HepG2 (cell line): ENCODE results near the gene BSG. TPM values are rescaled to one million over a fixed set of nuclear protein-coding genes. Genes with fewer than 3 reads are reported as not detected.

Experiments used
- AGO1 ChIP-seq: fragments of 200-400 bp; formaldehyde crosslinking; IDR thresholded peaks from 2 replicates; pipeline ENCODE4 v1.6.1; 2017; ENCODE audit warnings: mild to moderate bottlenecking, low read depth, low read length, moderate library complexity; ENCODE audit not compliant: poor library complexity, severe bottlenecking
- AGO2 ChIP-seq: fragments of 200-400 bp; formaldehyde crosslinking; optimal IDR thresholded peaks from 2 replicates; pipeline ENCODE3; 2017; ENCODE audit warnings: mild to moderate bottlenecking, low read depth, low read length, moderate library complexity
- ELF4 ChIP-seq: sonication (generic); formaldehyde crosslinking; IDR thresholded peaks from 2 replicates; pipeline ENCODE4 v1.5.0; 2020; ENCODE audit warnings: missing genetic modification reagents, mild to moderate bottlenecking, moderate library complexity, borderline replicate concordance
- NCOA1 ChIP-seq: sonication (generic); formaldehyde crosslinking; IDR thresholded peaks from 2 replicates; pipeline ENCODE4 v1.9.0; 2021; ENCODE audit warnings: missing genetic modification reagents
- NCOA5 ChIP-seq: sonication (generic); formaldehyde crosslinking; IDR thresholded peaks from 2 replicates; pipeline ENCODE4 v1.4.0; 2020; ENCODE audit warnings: missing genetic modification reagents
- PRPF4 ChIP-seq: fragments of 200-400 bp; formaldehyde crosslinking; IDR thresholded peaks from 2 replicates; pipeline ENCODE4 v1.6.1; 2016; ENCODE audit warnings: low read length, low read depth; ENCODE audit not compliant: poor library complexity, severe bottlenecking
- SMYD3 ChIP-seq: sonication (generic); formaldehyde crosslinking; IDR thresholded peaks from 2 replicates; pipeline ENCODE4 v1.8.1; 2023; ENCODE audit warnings: mild to moderate bottlenecking, missing genetic modification reagents
- ZFYVE20 ChIP-seq: sonication (generic); formaldehyde crosslinking; IDR thresholded peaks from 2 replicates; pipeline ENCODE4 v1.8.0; 2023; ENCODE audit warnings: low read depth, mild to moderate bottlenecking, moderate library complexity, missing genetic modification reagents, borderline replicate concordance
- ZNF160 ChIP-seq: sonication (generic); formaldehyde crosslinking; IDR thresholded peaks from 2 replicates; pipeline ENCODE4 v1.8.0; 2022; ENCODE audit warnings: mild to moderate bottlenecking, inconsistent platforms, missing genetic modification reagents
- ZNF225 ChIP-seq: sonication (generic); formaldehyde crosslinking; IDR thresholded peaks from 2 replicates; pipeline ENCODE4 v1.4.0; 2020; ENCODE audit warnings: mild to moderate bottlenecking, missing genetic modification reagents
- ZNF274 ChIP-seq: sonication (generic); formaldehyde crosslinking; IDR thresholded peaks from 2 replicates; pipeline ENCODE4 v1.5.1; 2020; ENCODE audit warnings: mild to moderate bottlenecking, missing genetic modification reagents
- ZNF546 ChIP-seq: sonication (generic); formaldehyde crosslinking; conservative IDR thresholded peaks from 2 replicates; pipeline ENCODE4 v1.8.1; 2023; ENCODE audit warnings: mild to moderate bottlenecking, missing genetic modification reagents
- ZNF605 ChIP-seq: sonication (generic); formaldehyde crosslinking; IDR thresholded peaks from 2 replicates; pipeline ENCODE4 v1.8.0; 2022; ENCODE audit warnings: mild to moderate bottlenecking, missing genetic modification reagents
- ZNF737 ChIP-seq: sonication (generic); formaldehyde crosslinking; IDR thresholded peaks from 2 replicates; pipeline ENCODE4 v1.5.0; 2020; ENCODE audit warnings: missing genetic modification reagents, mild to moderate bottlenecking, borderline replicate concordance
- ZNF891 ChIP-seq: sonication (generic); formaldehyde crosslinking; IDR thresholded peaks from 2 replicates; pipeline ENCODE4 v1.5.0; 2020; ENCODE audit warnings: mild to moderate bottlenecking, missing genetic modification reagents
- ZSCAN5A ChIP-seq: sonication (generic); formaldehyde crosslinking; IDR thresholded peaks from 2 replicates; pipeline ENCODE4 v1.8.0; 2022; ENCODE audit warnings: mild to moderate bottlenecking, missing genetic modification reagents, borderline replicate concordance
- polyA plus RNA-seq, 8 experiments: library from polyadenylated mRNA; depleted of rRNA in 3 of 8; stranded (reverse) in 7 of 8; unstranded in 1 of 8; fragments of >200 nt; fragmentation: Illumina TruSeq in 4 of 8; extraction: Trizol in 4 of 8; gene quantifications; 2 replicates each; pipeline versions ENCODE4 v1.2.1 to v1.2.3, GENCODE V29; 2011 to 2016; ENCODE audit warnings: low read depth in 4 of 8, missing spikeins in 1 of 8, mixed read lengths in 1 of 8; ENCODE audit not compliant: insufficient read depth in 1 of 8
- total RNA-seq, 5 experiments: library from RNA; depleted of rRNA; stranded (reverse); fragments of >200 nt; fragmentation: Illumina TruSeq; extraction: Trizol; gene quantifications; 2 replicates each; pipeline ENCODE4 v1.2.3, GENCODE V29; 2016; ENCODE audit warnings: low read depth in 1 of 5
- TF ChIP-seq, protein P1 (sequence below): sonication (generic); formaldehyde crosslinking; IDR thresholded peaks from 2 replicates; pipeline ENCODE4 v1.4.0; 2020; ENCODE audit warnings: missing genetic modification reagents, borderline replicate concordance
- TF ChIP-seq, protein P2 (sequence below): sonication (generic); formaldehyde crosslinking; IDR thresholded peaks from 2 replicates; pipeline ENCODE4 v1.4.0; 2020; ENCODE audit warnings: missing genetic modification reagents
- TF ChIP-seq, protein P3 (sequence below): sonication (generic); formaldehyde crosslinking; IDR thresholded peaks from 2 replicates; pipeline ENCODE4 v1.4.0; 2020; ENCODE audit warnings: missing genetic modification reagents

BSG gene
- total and polyA plus RNA-seq, 2 of the 13 experiments (the other 11 are each of a cell fraction or from before 2014, with no cell fraction given): 309 to 754 TPM

DNA sequence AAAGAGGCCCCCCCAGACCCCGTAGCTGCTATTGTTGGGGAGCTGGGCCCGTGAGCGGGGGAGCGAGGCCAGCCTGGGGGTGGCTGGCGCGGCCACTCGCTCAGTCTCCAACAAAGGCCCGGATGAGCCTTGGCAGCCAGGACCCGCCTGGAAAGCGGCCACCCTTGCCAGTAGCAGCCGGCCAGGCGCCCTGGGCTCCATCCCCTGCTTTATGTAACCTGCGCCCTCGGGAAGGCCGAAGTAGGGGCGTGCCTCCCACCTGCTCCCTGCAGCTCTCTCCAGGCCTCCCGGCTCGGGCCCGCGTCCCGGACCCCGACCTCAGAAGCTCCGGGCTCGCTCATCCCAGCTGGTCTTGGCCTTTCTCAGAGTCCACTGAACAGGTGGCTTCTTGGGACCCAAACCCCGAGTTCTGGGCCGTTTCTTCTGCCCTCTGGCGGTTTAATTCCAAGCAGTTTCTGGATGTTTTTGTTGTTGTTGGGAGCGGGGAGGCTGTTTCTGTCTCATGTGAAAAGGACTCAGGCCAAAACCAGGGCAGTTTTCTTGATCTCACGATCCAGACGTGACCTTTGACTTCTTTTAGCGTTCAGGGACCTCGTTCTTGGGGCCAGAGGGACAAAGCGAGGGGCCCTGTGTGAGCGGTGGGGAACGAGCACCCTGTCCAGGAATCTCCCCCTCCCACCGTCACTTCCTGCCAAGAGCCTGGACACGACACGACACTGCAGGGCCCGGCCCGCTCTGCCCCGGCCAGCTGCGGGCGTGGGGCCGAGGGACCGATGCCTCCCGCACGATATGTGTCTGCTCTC, 39.6 kb upstream of the BSG start (continued):
- TF ChIP-seq AGO2: peak; percentile 4
- 0 out of 2 replicates have a peak, but pooled peaks have one; percentile 45 for TF ChIP-seq ZNF160 (CRISPR knock-in tag)
- TF ChIP-seq, protein P1, sequence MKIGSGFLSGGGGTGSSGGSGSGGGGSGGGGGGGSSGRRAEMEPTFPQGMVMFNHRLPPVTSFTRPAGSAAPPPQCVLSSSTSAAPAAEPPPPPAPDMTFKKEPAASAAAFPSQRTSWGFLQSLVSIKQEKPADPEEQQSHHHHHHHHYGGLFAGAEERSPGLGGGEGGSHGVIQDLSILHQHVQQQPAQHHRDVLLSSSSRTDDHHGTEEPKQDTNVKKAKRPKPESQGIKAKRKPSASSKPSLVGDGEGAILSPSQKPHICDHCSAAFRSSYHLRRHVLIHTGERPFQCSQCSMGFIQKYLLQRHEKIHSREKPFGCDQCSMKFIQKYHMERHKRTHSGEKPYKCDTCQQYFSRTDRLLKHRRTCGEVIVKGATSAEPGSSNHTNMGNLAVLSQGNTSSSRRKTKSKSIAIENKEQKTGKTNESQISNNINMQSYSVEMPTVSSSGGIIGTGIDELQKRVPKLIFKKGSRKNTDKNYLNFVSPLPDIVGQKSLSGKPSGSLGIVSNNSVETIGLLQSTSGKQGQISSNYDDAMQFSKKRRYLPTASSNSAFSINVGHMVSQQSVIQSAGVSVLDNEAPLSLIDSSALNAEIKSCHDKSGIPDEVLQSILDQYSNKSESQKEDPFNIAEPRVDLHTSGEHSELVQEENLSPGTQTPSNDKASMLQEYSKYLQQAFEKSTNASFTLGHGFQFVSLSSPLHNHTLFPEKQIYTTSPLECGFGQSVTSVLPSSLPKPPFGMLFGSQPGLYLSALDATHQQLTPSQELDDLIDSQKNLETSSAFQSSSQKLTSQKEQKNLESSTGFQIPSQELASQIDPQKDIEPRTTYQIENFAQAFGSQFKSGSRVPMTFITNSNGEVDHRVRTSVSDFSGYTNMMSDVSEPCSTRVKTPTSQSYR: no peak
- TF ChIP-seq ZNF737 (CRISPR knock-in tag): no peak
- no peak for TF ChIP-seq ZNF274 (CRISPR knock-in tag)
- no peak for TF ChIP-seq NCOA1 (CRISPR knock-in tag)
- TF ChIP-seq, protein P2, sequence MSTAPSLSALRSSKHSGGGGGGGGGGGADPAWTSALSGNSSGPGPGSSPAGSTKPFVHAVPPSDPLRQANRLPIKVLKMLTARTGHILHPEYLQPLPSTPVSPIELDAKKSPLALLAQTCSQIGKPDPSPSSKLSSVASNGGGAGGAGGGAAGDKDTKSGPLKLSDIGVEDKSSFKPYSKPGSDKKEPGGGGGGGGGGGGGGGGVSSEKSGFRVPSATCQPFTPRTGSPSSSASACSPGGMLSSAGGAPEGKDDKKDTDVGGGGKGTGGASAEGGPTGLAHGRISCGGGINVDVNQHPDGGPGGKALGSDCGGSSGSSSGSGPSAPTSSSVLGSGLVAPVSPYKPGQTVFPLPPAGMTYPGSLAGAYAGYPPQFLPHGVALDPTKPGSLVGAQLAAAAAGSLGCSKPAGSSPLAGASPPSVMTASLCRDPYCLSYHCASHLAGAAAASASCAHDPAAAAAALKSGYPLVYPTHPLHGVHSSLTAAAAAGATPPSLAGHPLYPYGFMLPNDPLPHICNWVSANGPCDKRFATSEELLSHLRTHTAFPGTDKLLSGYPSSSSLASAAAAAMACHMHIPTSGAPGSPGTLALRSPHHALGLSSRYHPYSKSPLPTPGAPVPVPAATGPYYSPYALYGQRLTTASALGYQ (CRISPR knock-in tag): no peak
- TF ChIP-seq AGO1: no peak
- TF ChIP-seq ZSCAN5A (CRISPR knock-in tag): no peak
- TF ChIP-seq, protein P3, sequence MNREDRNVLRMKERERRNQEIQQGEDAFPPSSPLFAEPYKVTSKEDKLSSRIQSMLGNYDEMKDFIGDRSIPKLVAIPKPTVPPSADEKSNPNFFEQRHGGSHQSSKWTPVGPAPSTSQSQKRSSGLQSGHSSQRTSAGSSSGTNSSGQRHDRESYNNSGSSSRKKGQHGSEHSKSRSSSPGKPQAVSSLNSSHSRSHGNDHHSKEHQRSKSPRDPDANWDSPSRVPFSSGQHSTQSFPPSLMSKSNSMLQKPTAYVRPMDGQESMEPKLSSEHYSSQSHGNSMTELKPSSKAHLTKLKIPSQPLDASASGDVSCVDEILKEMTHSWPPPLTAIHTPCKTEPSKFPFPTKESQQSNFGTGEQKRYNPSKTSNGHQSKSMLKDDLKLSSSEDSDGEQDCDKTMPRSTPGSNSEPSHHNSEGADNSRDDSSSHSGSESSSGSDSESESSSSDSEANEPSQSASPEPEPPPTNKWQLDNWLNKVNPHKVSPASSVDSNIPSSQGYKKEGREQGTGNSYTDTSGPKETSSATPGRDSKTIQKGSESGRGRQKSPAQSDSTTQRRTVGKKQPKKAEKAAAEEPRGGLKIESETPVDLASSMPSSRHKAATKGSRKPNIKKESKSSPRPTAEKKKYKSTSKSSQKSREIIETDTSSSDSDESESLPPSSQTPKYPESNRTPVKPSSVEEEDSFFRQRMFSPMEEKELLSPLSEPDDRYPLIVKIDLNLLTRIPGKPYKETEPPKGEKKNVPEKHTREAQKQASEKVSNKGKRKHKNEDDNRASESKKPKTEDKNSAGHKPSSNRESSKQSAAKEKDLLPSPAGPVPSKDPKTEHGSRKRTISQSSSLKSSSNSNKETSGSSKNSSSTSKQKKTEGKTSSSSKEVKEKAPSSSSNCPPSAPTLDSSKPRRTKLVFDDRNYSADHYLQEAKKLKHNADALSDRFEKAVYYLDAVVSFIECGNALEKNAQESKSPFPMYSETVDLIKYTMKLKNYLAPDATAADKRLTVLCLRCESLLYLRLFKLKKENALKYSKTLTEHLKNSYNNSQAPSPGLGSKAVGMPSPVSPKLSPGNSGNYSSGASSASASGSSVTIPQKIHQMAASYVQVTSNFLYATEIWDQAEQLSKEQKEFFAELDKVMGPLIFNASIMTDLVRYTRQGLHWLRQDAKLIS (CRISPR knock-in tag): no peak
- no peak for TF ChIP-seq ZFYVE20
- no peak for TF ChIP-seq PRPF4
- no peak for TF ChIP-seq ZNF546 (CRISPR knock-in tag)
- TF ChIP-seq SMYD3: no peak
- no peak for TF ChIP-seq ZNF225 (CRISPR knock-in tag)
- no peak for TF ChIP-seq NCOA5 (CRISPR knock-in tag)
- TF ChIP-seq ZNF605 (CRISPR knock-in tag): no peak
- TF ChIP-seq ELF4 (CRISPR knock-in tag): no peak
- no peak for TF ChIP-seq ZNF891 (CRISPR knock-in tag)
